Astrocyte (in vitro differentiated cells and primary cell): Measurements from ENCODE around the gene NAV2.

Source experiments
- EZH2 ChIP-seq: IDR thresholded peaks from 2 replicates; pipeline ENCODE4 v1.6.1; 2012; ENCODE audit warnings: mild to moderate bottlenecking, low read length, inconsistent platforms; ENCODE audit not compliant: insufficient read depth
- TF ChIP-seq, protein P1 (sequence below): IDR thresholded peaks from 2 replicates; pipeline ENCODE4 v1.5.1; 2011; ENCODE audit warnings: low read depth, mild to moderate bottlenecking, inconsistent platforms, low read length, moderate library complexity; ENCODE audit not compliant: insufficient read depth

DNA sequence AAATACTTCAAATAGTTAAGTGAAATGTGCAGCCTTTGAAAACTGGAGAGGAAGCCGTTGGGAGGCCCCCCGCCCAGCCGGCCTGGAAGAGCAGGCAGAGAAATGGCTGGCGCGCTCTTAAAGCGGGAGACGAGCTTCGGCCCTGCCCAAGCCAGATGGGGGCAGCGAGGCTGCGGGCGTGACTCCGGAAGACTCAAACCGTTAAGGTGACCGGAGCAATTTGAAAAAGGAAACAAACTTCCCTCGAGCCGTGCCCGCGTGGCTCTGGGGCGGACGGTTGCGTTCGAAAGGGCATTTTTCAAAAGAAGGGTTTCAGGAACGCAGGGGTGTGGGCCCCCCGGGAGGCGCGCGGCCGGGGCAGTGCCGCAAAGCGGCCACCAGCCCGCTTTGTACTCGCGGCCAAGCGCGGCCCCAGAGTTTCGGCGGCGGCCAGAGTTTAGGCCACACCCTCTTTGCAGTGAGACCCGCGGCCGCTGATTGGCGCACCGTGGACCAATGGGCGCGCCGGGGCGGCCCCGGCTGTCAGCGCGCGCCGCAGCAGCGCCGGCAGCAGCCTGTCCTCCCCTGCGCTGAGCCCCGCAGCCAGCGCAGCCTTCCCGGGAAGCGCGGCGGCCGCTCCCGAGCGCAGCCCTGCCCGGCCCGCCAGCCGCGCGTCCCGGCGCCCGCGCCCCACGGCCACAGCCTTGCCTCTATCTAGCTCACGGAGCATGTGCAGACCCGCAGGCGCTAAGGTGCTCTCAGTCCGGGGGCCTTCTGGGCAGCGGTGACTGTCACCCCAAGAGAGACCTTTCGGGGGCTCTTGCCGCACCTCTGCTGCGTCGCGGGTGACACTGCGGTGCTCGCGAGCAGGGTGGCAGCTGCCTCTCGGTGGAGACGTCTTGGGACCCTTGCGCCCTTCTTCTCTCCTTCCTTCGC lies at the start of gene NAV2:
- TF ChIP-seq, protein P1, sequence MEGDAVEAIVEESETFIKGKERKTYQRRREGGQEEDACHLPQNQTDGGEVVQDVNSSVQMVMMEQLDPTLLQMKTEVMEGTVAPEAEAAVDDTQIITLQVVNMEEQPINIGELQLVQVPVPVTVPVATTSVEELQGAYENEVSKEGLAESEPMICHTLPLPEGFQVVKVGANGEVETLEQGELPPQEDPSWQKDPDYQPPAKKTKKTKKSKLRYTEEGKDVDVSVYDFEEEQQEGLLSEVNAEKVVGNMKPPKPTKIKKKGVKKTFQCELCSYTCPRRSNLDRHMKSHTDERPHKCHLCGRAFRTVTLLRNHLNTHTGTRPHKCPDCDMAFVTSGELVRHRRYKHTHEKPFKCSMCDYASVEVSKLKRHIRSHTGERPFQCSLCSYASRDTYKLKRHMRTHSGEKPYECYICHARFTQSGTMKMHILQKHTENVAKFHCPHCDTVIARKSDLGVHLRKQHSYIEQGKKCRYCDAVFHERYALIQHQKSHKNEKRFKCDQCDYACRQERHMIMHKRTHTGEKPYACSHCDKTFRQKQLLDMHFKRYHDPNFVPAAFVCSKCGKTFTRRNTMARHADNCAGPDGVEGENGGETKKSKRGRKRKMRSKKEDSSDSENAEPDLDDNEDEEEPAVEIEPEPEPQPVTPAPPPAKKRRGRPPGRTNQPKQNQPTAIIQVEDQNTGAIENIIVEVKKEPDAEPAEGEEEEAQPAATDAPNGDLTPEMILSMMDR, result no peak
- TF ChIP-seq EZH2, result no peak
